NCI-H1694 treated with DMSO at 0.1 percent for 48 hours (cell line): ENCODE results near the gene FAM3D.
A peak's percentile ranks its signal among the peaks of the same experiment; 100 is the strongest.

Experiments
- DNase-seq: peaks from one replicate; lab custom pipeline; 2025; lab: John Stamatoyannopoulos, UW

The FAM3D gene

DNA sequence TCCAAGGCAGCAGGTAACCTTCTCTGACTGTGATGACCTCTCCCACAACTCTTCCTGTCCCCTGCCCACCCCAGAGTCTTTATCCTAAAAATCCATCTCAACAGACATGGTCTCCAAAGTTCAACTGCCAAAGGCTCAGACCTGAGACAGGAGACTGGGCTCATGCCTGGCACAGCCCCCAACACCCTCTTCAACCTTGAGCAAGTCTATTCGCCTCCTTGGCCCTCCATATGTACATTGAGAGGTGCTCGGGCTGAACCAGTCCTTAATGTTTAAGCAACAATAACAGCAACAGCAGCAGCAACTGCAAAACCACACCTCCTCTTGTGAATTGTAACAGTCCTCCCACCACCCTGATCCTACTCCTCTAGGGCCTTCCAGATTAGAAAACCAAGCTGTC is 9.9 kb downstream of the FAM3D start:
- DNase-seq = no peak

DNA sequence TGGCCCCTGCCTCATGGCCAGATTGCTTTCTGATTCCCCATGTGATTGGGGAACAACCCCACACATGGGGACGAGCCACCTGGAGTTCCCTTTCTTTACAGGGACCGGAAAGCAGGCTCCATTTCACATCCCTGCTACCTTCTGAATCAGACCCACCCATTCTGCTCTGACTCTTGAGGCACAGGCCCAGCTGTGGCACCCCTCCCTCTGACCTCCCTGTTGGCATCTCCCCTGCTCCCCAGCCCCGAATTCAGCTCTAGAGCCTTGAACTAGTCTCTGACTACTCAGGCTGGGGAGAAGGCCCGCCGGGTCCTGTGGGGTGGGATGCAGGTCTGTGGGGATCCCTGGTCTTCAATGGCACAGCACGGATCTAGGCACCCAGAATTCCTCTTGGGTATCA is 12.1 kb downstream of the FAM3D start:
- DNase-seq = no peak

DNA sequence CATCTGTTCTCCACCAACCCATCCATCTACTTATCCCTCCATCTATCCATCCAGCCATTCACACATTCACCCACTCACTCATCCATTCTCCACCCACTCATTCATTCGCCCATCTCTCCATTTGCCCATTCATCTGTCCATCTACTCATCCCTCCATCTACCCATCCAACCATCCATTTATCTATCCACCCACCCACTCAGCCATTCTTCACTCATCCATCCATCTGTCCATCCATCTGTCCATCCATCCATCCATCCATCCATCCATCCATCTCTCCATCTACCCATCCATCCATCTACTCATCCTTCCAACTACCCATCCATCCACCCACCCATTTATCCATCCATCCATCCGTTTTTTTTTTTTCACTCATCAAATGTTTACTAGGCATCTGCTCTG is 13.9 kb downstream of the FAM3D start:
- DNase-seq = no peak

DNA sequence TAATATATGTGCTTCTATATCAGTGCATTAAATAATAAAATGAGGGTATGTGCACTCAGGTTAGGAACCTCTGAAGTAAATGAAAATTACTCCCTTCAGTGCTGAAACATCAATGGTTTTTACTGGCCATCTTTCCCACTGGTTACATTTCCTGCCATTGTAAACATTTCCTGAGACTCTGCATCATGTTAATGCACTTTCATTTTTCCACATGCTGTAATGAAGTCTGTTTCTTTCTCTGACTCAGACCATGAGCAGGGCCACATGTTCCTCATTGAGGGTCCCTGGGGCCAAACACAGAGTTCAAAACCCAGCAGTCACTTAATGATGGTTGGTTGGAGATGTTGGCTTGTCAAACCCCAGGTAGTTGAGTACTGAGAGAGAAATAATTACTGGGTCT is 15.3 kb downstream of the FAM3D start:
- DNase-seq = no peak

DNA sequence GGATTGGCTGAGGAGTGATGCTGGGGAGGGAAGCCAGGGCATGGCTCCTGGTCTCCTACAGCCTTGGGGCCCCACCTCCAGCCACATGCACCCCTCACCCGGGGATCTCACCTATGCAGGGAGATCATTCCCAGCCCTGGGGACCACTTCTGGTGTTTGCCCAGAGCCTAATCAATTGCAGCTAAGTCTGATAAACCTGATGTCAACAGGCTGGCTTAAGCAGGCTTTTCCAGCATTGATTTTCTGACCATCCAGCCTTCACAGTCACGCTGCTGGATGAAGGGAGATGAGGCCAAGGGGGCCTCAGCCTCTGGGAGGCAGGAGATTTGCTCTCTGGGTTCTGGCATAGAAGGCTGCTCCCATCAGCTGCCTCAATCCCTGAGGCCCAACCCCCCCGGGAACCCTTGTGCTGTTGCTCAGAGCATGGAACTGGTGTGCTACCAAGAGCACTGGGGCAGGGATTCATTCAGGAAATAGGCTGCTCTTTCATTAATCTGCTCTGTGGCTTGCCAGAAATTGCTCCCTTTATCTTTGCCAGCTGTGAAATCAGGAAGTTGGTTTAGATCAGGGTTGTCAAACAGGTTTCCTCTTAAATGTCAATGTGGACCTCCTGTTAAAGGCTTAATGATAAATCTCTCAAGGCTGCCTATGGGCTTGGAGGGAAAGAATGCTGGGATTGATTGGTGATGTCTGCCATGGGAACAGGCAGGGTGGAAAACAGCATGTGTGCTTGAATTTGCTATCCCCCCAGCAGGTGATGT is 19.0 kb downstream of the FAM3D start:
- DNase-seq = no peak

DNA sequence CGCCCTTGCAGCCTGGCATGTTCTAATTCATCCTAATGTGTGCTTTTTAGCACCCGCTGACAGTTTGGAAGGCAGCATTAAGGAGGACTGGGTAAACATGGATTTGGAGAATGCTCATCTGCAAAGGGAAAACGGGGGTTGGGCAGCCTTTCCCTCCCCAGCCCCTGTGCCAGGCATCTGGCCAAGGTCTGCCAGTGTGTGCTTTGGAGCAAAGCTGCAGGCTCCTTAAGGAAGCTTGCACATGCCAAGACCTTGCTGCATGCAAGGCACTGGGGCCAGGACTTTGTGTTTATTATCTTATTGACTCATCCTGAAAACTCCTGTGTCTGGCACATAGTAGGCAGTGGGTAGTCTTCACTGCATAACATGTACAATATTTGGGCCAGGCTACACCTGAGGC is 20.1 kb downstream of the FAM3D start:
- no peak for DNase-seq

DNA sequence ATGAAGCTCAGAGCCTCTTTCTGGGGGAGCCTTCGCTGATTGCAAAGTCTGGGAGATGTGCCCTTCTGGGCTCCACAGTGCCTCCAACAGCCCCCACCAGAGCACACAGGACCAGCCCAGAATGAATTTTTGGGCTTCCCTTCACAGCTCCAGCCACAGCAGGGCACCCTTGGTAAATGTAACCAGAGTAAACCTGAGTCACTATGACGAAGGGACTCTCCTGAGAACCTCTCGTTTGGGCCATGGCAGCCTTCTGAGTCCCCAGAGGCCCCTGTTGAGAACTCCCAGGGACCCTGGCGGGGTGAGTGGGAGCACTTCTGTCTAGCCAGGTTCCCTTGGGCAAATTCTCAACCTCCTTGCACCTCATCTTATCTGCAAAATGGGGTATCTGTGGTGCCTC is 20.8 kb downstream of the FAM3D start:
- DNase-seq = no peak

DNA sequence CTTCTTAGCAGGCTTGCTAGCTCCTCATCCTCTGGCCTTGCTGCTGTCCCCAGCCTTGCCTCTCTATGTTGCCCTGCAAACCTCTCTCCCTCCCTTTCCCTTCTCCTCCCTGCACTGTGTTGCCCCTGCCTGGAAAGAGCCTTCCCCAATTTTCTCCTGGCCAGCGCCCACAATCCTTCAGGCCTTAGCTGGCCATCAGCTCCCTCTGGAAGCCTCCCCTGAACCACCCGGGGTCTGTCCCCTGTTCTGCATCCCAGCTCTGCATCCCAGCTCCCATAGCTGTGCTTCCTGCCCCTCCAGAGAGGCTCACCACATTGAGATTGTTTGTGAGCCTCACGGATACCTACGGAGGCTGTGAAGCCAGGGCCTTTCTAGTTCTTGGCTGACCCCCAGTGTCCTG is 23.7 kb downstream of the FAM3D start:
- DNase-seq = no peak

DNA sequence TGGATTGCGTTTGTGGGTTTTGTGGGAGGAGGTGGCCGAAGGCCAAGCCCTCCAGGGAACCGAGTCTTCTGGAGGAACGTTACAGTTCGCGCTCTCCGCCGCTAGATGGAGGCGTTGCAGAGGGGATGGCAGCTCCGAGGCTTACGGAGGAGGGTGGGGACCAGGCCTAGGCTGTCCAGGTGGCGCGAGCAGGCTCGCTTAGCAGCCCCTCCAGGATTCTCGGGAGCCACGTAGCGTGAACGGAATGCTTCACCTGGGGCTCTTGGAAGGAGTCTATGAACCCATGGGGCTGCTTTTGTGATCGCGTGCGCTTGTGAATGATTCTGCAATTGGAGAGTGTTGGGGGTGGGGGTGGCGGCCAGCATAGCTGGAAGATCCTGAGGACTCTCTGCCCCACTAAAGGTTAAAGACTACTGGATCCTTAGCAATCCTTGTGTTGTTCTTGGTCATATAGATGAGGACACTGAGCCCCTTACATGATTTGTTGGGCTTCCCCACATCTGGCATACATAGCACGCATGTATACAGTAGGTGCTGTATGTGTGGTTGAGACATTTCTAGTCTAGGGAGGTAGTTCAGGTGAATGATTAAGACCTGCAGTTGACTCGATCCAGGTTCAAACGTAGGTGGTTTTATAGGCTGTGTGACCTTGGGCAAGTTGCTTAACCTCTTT is 25.7 kb downstream of the FAM3D start:
- DNase-seq = no peak

DNA sequence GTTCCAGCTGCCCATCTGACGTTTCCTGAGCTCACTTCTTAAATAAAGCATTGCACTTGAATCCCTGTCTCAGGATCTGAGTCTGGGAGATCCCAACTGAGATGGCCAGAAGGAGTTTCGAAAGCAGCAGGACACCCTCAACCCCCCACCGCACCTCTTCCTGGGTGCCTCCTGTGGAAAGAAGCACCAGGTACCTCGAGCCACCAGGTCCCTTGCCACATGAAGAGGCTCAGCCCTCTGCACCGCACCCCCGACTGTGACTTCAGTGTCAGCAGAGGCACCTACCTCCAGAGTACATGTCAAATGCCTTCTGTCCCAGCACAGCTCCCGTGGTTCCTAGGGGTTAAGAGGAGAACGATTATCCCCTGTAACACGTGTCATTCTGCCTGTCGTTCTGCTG is 26.7 kb downstream of the FAM3D start:
- DNase-seq = no peak

DNA sequence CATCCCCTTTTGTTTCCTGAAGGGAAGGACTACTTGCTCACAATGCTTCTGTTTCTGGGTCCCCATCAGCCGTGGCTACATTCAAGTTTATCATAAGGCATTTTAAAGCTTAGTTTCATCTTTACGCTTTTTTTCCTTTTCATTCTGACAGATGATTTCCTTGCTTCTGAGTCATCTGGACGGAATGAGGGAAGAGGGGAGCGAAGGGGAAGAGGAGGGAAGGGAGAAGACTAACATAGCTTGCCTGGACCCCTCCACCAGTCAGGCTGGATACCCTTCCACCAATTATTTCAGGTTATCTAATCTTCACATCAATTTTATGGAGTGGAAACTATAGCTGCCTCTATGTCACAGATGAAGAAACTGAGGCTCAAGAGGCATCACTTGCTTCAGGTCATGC is 27.6 kb downstream of the FAM3D start:
- no peak for DNase-seq

DNA sequence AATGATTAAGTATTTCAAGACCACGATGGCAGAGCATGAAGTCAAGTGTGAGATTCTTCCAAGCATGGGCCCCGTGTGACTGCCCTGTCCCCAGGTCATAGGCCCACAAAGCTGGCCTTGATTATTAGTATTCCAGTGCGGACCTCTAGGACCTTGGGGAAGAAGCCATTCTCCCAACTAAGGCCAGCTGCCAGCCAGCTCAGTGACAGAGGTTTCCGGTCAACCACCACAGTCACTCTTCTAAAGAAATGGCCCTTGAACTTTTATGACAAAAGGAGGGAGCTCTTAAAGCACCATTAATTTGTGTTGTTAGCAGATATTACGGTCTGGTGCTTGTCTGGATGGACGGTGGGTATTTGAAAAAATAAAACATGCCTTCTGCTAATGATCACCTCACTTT is 28.0 kb downstream of the FAM3D start:
- DNase-seq = no peak

DNA sequence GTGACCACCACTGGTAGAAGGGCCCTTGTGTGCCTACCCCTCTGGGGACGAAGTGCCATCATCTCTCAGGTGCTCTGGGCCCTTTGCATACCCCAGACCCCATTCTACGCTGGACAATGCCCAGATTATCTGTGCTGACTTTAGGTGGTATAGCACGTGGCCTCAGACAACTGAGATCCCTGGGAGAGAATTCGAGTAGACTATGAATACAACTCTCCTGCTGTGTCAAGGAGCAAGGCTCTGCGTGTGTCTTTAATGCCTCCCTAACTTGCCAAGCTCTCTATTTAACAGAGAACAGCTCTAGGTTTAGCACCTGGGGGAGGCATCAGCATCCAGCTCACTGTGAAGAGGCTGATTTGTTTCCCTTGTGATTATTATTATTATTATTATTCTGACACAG is 29.1 kb downstream of the FAM3D start:
- no peak for DNase-seq

DNA sequence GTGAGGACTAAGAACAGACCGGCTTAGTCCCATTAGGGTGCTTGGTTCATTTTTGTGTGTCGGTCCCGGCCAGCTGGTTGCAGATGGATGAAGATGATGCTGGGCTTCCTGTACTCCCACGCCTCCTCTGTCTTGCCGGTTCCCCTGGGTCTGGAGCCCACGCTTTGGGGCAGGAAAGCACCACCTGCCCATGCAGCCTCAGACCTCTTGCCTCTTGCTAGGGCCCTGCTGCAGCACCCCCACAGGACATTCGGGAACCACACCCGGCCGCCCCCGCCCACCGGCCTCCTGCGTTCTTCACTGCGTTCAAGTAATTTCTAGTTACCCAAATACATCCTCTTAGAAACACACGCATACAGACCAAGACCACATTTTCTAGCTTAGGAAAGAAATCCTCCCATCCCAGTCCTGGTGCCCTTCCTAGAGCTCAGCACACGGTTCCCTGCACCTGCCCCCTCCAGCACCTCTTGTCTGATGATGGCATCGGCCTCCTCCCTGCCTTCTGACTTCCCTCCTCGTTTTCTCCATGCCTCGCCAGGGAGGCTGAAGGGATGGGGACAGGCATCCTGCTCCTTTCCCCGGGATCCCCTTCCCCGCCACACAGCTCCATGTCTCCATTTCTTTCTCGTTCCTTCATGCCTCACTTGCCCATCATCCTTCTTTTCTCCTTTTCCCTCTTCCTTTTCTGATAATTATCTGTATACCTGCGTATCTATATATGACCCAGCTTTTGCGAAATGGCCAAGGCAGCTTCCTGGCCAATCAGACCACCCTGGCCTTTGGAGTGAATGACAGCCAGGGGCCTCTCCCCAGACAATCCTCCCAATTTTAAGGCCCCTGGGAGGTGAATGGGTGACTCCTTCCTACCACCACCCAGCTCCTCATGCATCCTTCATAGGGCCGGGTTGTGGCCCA is 30.9 kb downstream of the FAM3D start:
- no peak for DNase-seq

DNA sequence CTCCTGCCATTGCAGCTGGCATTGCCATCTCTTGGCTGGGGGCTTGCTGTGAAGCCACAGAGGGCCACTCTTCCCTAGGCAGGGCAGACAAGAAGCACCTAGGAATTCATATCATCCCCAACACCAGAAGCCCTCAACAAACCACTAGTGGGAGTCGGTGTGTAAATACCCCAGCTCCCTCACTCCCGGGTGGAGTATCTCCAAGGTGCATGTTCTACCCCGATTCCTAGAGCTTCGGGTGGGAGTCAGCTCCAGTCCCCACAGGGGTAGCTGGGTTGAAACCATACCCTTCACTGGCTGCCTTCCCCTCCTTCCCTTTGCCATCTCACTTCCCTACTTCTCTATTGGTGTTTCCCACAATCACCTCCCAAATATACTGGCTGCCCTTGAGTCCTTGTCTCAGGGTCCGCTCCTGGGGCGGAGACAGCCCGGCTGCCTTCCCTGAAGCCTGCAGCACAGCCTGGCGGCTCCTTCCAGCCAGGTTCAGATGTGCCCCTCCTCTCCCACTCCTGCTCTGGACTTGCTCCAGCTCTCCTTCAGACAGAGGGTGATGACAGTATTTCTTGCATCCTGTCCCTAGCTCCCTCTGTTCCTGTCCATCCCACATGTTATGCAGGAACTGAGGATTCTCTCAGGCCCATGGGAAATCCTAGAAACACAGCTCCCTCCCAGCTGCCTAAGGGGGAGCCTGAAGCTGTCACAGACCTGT is 33.3 kb downstream of the FAM3D start:
- no peak for DNase-seq

DNA sequence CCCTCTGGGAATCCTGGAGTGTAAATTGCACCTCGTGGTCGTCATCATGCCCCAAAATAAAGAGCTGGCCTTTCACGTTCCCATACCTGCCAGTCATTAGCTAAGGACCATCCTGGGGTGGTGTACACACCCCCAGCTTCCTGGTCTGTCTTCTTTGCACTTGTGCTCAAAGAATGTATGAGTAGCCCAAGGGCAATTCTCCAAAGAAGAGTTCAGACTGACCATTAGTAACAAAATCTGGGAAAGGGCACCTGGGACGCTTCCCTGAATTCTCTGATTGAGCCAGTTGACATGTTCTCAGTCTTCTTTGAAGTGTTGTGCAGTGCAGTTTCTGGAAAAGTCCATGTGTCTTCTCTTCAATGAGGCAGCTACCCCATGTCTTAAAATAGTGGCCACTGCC is 34.8 kb downstream of the FAM3D start:
- DNase-seq = no peak

DNA sequence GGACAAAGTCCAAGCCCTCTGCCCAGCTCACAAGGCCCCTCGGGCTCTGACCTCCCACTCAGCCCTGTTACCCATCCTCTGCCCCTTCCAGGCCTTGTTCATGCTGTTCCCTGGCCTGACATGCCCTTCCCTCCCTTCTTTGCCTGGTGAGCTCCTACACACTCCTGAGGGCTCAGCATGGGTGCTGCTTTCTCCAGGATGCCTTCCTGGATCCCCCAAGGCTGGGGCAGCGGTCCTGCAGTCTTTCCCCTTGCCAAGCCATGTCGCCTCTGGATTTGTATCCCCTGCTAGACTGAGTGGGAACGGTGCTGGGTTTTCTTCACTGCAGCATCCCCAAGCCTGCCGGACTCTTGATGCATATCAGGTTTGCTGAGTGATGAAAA is 35.9 kb downstream of the FAM3D start:
- no peak for DNase-seq

DNA sequence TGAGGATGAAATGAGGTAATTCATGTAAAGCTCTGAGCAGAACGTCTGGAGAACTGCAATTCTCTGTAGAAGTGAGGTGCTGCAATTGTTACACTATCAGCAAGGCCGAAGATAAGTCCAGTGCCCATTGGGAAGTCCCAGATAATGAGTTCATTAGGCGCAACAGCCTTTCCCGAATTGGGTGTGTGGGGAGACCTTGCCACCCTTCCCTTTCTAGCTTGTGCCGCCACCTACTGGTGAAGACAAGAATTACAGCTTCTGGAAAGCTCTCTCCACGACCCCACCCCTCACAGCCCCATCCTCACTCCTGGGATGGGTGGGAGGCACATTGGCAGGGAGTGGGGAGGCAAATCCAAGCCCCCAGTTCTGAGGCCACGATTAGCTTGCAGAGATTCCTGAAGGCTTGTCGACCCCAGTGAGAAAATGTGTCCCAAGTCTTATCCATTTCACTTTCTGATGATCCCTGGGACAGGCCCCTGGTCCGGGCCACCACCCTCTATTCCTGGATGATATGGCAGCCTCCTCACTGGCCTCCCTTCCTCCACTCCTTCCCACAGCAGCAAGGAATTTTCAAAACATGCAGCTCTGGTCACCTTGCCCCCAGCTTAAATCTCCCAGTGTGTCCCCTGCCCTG is 36.4 kb downstream of the FAM3D start:
- peak; percentile 9 for DNase-seq

DNA sequence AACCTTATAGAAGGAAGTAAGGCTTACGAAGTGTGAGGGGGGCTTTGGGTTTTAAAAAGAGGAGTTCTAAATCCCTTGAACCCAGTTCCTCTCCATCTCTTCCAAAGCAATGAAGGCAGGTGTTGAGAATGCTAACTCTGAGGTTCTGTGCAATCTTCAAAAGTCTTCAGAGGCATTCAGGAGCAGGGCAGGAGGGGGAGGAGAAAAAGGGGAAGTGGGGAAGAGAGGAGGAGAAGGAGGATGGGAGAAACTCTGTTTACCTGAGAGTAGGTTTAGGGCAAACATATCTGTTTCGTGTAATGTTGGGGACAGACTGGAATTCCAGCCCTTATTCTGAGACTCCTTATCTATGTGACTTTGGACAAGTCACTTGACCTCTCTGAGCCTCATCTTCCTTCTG is 36.9 kb downstream of the FAM3D start:
- no peak for DNase-seq

DNA sequence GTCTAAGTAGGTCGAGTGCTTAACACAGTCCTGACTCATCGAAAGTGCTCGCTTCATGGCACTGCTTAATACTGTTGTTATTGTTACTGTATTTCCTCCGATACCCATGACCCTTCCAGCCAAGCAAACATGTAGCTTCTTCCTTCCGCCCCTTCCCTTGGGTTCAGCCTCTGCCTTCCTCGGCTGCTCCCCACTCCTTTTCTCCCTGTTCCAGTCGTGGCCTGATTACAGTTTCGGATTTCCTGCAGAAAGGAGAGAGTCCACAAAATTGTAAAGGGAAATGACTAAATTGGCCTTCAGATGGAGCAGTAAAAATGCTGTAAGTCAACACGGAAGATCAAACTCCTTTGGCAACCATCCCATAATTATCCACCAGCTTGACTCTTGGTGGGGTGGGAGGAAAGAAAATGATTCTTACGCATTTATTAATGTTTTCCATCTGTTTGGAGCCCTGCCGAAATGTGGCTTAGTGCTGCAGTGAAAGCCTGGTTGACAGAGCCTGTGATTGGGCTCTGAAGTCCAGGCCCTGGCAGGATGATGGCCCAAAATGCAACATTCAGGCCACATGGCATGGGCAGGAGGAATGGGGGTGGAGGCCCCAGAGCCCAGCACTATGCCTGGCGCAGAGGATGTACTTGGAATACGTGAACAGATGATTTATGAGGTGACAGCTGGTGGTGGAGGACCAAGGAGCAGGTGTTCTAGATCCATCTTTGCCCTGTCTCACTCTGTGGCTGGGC is 37.6 kb downstream of the FAM3D start:
- peak; percentile 33 for DNase-seq

DNA sequence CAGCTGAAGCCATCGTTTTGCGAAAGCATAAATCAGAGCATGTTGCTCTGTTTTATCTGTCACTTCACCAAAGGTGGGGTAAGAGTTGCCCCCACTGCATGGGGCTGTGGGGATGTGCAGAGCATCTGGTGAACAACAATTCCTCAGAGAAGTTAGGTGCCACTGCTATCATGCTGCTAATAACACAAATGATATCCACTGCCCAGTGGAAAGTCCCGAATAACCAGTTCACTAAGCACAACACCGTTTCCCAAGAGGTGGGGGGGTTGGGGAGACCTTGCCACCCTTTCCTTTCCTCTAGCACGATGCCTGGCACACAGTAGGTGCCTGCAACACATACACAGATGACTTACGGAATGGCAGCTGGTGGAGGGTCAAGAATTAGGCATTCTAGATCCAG is 38.6 kb downstream of the FAM3D start:
- DNase-seq = no peak
